KOPT-K1 (cell line): ENCODE data around the gene CDH23.

Experiments used
- H3K27ac ChIP-seq: fragments of 200-600 bp; sonication (generic); 2 replicates; pipeline ENCODE4 v1.5.1; 2016; ENCODE audit warnings: antibody characterized with exemption, mild to moderate bottlenecking, low read depth, low read length; ENCODE audit not compliant: poor library complexity, severe bottlenecking
- H3K36me3 ChIP-seq: fragments of 200-600 bp; sonication (generic); 2 replicates; pipeline ENCODE4 v1.5.1; 2017; ENCODE audit warnings: antibody characterized with exemption, mild to moderate bottlenecking, low read length, moderate library complexity; ENCODE audit not compliant: insufficient read depth
- H3K9me3 ChIP-seq: fragments of 200-600 bp; sonication (generic); 2 replicates; pipeline ENCODE4 v1.5.1; 2017; ENCODE audit warnings: antibody characterized with exemption, low read length, mild to moderate bottlenecking; ENCODE audit not compliant: insufficient read depth, poor library complexity, severe bottlenecking

The CDH23 gene

DNA sequence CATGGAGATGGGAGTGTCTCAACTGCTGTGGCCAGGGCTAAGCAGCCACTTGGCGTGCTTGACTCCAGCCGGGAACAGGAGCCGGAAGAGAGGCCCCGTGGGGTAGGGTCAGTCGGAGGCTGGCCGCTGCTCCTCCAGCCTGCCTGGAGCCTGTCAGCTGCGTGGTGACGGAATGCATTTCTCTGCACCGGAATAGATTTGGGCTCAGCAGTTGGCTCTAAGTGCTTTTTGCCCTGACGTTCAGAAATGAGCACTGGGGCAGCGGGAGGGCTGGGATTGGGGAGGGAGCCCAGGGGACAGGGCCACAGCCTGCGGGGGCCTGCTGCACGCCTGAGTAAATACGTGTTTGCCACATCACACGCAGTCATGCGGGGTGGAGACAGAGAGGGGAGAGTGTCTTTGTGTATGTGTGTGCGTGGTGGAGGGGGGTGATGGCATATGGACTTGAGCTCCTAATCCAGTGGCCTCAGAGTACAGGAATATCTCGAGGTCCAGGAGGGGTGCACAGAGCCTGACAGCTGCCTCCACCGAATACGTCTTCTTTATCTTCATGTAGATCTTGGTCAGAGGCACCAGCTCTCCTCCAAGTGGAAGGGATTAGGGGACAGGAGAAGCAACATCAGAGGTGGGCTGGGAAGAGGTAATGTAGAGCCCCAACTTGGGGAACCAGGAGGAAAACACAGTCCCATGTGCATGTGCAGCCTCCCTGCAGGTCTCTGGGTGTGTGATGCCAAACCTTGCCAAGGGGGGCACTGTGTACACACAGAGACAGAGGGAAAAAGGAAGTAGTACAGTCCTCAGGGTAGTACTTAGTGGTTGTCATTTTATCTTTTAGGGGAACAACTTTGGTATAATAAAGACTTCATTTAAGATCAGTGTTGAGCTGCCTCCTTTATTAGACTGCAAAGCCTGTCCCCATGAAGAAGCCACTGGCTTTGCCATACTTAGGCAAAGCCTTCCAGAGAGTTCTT is 151.4 kb downstream of the CDH23 start:
- Histone ChIP-seq H3K27ac (no peak overlapping the region), H3K9me3 (no peaks in the 10 kb centered on the region), H3K36me3 (no peaks in the 10 kb centered on the region)

DNA sequence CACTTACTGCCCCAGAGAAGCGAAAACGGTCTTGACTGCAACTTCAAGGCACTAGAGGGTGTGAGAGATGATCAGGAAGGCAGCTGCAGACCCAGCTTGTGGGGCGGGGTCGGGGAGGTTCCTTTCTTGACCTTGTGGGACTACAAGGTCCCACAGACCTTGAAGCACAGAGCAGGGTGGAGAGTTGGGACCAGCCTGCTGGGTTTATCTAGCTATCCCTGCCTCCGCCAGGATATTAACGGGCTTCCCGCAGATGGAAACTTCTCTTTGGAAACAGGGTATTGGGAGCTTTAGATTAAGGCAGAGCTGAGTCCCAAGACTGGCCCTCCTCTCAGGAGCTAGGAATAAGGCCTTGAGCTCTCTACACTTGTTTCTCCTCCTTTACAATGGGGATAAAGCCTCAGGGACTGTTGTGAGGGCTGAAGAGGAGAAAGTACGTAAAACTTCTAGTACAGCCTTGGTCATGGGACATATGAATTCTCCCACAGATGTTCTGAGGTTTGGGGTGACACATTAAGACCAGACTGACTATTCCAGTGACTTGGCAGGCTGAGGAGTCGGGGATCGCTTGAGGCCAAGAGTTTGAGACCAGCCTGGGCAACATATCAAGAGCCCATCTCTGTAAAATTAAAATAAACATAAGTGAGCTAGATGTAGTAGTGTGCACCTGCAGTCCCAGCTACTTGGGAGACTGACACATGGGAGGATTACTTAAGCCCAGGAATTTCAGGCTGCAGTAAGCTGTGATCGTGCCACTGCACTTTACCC is 153.2 kb downstream of the CDH23 start:
- Histone ChIP-seq H3K36me3 (no peaks in the 10 kb centered on the region), H3K27ac (no peak overlapping the region)

DNA sequence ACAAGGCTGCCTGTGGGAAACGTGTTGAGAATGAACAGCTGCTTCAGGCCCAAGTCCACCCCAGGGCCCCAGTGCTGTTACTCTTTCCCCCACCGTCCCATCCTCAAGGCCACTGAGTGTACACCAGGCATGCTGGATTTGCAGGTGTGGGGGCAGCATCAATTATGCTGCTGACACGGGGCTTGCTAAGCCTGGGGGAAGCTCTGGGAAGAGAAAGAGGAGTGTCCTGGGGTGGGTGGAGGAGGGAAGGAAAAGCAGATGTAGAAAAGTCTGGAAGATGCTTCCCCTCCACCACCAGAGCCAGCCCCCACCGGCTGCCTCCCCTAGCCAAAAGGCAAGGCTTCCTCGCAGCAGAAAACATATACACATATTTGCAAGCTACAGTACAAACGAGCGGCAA is 153.9 kb downstream of the CDH23 start:
- no peaks in the 10 kb centered on the region for H3K36me3 ChIP-seq
- no peak overlapping the region for H3K27ac ChIP-seq
- no peaks in the 10 kb centered on the region for H3K9me3 ChIP-seq

More for the DNA sequence above, 153.2 kb downstream of the CDH23 start:
- no peaks in the 10 kb centered on the region for H3K9me3 ChIP-seq

DNA sequence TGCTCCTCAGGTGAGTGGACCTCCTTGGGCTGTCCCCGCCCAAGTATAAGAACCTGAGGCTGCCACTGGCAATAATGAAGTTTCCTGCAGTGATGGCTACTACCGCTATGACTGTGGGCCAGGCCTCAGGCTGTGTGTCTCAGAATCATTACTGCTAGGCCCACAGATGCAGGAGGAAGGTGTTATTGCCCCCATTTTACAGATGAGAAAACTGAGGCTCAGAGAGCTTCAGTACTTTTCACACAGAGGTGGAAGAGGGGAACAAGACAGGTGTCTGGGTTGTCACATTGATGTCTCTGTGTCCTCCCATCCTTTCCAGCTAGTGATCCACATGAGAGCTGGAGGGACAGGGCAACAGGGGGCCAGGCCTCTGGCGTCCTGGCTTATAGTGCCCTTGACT is 155.2 kb downstream of the CDH23 start:
- H3K36me3 ChIP-seq: no peaks in the 10 kb centered on the region
- no peak overlapping the region for H3K27ac ChIP-seq
- H3K9me3 ChIP-seq: no peaks in the 10 kb centered on the region

DNA sequence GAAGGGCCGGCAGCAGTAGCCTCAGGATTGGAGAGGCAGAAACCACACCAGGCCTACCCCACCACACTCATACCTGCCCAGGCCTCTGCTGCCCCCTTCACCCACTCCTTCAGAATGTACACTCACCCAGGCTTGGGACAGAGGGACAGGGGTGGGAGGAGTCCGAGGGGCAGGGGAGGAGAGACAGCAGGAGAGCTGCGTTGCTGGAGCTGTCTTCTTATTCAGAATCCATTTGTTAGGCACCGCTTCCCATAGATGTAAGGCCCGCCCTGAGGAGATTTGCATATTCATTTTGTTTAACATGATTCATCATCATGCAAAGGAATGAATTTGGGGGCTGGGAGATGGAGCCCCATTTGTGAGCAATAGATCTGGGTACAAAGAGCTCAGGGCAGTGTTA is 156.7 kb downstream of the CDH23 start:
- Histone ChIP-seq H3K36me3 (no peaks in the 10 kb centered on the region), H3K27ac (no peak overlapping the region), H3K9me3 (no peaks in the 10 kb centered on the region)

DNA sequence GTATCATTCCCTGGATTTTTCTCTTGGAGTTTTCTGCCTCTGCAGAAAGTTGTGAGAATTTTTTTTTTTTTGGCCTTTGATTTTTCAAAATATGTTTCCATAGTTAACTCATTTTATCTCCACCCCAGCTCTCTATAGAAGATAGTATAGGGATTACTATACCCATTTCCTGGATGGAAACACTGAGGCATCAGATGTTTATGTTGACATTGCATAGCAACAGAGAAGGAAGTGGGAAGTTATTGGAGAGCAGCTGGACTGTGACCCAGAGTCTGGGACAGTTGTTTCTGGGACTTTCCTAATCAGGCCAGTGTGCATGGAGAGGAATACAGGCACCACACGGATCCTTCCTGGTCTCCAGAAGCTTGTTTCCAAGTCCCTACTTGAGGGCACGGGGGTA is 158.0 kb downstream of the CDH23 start:
- no peak overlapping the region for H3K27ac ChIP-seq
- H3K9me3 ChIP-seq: no peaks in the 10 kb centered on the region
- no peaks in the 10 kb centered on the region for H3K36me3 ChIP-seq

DNA sequence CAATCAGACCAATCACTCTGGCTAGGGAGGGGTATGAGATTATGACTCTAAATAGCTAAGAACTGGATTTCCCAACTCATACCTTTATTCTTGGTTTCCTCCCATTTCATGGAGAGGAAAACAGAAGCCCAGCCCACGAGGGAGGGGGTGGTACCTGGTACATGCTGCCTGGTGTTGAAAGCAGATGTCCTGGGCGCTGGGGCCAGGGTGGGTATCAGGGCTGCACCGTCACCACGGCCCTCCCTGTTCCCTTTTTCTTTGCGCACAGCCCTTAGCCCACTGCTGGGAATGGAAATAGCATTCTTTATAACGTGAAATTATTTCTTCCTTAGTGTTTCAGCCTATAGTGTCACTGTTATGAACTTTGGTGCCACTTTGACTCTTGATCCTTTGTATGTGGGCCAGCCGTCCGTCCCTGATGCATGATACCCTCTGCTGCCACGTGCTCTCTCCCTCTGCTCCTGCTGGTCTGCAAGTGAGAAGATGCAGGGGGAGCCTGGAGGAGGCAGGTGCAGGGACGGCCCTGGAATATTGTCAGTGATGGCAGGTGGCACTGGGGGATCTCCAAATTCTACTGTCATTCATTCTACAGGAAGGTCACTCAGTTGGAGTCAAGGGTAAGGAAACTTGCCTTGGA is 158.5 kb downstream of the CDH23 start:
- no peaks in the 10 kb centered on the region for H3K36me3 ChIP-seq
- H3K27ac ChIP-seq: no peak overlapping the region
- no peaks in the 10 kb centered on the region for H3K9me3 ChIP-seq

DNA sequence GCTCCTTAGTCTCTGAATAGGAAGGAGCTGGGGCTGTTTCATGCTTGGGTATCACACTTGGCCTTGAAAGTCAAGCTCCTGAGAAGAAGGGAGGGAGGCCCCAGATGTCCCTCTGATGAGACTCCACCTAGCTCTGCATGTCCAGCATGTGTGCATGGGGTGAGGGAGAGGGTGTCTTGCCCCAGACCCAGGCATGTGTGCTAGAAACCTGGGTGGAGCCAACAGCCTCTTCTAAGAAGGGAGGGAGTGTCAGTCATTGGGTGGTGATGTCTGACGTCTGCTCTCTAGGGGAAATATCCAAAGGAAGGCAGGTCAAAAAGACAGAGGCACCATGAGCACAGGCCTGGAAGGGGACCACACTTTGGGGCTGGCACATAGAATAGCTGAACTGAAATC is 159.0 kb downstream of the CDH23 start:
- Histone ChIP-seq H3K9me3 (no peaks in the 10 kb centered on the region), H3K36me3 (no peaks in the 10 kb centered on the region), H3K27ac (no peak overlapping the region)

DNA sequence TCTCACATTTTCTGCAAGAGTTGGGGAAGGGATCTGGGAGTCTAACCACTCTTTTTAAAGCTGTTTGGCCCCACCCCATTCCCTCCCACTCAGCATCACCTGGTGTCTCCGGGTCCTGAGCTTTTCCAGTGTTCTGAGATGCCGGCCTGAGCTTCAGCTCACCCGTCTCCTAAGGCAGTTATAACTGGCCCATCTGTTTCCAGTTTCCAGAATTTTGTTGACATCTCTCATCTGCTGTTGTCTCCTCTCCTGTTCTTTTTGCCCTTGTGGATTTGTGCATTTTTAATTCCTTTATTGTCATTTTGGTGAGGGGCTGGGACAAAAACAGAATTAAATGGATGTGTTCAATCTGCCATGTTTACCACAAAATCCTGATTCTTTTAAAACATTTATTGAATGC is 162.3 kb downstream of the CDH23 start:
- Histone ChIP-seq H3K27ac (no peak overlapping the region), H3K36me3 (no peaks in the 10 kb centered on the region), H3K9me3 (no peaks in the 10 kb centered on the region)

DNA sequence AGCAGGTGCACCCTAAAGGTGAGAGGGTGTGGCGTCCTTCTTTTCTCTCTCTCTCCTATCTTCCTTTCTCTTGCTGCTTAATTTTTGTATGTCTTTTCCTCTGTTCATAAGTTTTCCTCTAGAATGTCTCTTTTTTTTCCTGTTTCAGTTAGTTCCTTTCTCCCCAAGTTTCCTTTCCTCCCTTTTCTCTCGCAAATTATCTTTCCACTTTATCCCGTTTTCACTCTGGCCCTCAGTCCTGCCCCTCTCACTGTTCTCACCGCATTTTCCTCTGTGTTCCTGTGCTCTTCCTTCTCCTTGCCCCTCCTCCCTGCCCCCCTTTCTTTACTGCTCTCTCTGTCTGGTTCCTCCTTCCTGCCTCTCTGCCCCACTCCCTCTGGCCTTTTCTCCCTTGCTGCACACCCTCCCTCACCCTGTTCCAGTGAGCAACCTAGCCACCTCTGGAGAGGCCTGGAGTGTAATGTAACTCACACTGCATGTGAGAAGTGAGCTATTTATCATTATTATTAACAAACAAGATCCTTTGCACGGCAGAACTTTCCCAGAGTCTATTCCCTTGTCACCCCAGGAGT is 164.4 kb downstream of the CDH23 start:
- no peaks in the 10 kb centered on the region for H3K36me3 ChIP-seq
- no peak overlapping the region for H3K27ac ChIP-seq
- H3K9me3 ChIP-seq: no peaks in the 10 kb centered on the region

DNA sequence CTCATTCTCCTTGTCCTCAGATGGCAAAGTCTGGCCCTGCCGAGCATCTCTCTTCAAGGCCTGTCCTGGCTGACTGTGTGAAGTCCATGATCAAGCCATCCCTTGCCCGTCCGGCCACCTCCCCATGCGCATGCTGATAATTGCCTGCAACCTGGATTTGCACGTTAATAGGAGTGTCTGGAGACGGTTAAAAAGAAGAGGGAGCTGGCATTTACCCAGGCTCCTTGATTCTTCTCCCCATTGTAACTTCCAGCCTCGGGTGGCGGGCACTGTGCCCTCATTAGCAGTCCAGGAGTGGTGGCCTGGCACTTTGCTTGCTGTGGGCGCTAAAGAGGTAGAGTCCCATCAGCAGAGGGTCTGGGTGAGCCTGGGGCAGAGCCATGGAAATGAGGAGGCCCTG is 165.5 kb downstream of the CDH23 start:
- Histone ChIP-seq H3K36me3 (no peaks in the 10 kb centered on the region), H3K27ac (no peak overlapping the region), H3K9me3 (no peaks in the 10 kb centered on the region)

DNA sequence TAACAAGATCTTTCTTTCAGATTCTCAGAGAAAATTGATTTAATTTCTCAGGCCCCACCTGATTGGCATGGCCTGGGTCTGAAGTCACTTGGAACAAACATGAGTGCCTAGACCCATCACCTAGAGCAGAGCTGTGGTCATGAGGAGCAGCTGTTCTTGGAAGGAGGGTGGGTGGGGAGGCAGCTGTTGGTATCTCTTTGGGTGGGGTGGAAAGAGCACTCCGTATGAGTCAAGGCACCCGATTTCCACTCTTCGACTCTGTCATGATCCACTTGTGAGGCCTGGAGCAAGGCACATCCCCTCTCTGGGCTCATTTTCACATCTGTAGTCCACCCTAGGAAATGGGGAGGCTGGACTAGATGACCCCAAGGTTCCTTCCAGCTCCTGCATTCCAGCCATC is 166.2 kb downstream of the CDH23 start:
- Histone ChIP-seq H3K36me3 (no peaks in the 10 kb centered on the region), H3K9me3 (no peaks in the 10 kb centered on the region), H3K27ac (no peak overlapping the region)

DNA sequence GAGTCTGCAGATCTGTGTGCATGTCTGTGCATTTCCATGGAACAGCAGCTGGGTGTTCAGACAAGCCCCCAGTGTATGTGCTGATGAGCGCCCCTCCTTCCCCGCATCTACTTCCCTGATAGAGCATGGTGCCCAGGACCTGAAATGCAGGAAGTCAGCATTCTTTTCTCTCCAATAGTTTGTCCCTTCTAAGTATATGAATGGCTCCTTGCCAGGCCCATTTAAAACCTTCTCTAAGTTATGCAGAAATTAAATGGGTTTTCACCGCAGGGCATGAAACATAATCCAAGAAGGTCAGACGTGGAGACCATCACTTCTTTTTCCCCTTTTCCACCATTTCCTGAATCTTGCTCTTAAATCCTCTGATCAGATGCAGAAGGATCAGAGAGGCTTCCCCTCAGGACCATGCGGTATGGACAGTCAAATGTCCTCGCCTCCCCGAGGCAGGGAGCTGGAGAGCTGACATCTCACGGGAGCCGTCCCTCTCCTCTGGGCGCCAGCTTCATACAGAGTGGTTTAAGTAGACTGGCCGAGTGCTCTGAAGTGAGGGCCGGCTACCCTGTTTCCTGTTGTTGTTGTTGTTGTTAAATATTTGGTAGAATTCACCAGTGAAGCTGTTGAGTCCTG is 167.6 kb downstream of the CDH23 start:
- no peak overlapping the region for H3K27ac ChIP-seq
- H3K9me3 ChIP-seq: no peaks in the 10 kb centered on the region
- no peaks in the 10 kb centered on the region for H3K36me3 ChIP-seq

DNA sequence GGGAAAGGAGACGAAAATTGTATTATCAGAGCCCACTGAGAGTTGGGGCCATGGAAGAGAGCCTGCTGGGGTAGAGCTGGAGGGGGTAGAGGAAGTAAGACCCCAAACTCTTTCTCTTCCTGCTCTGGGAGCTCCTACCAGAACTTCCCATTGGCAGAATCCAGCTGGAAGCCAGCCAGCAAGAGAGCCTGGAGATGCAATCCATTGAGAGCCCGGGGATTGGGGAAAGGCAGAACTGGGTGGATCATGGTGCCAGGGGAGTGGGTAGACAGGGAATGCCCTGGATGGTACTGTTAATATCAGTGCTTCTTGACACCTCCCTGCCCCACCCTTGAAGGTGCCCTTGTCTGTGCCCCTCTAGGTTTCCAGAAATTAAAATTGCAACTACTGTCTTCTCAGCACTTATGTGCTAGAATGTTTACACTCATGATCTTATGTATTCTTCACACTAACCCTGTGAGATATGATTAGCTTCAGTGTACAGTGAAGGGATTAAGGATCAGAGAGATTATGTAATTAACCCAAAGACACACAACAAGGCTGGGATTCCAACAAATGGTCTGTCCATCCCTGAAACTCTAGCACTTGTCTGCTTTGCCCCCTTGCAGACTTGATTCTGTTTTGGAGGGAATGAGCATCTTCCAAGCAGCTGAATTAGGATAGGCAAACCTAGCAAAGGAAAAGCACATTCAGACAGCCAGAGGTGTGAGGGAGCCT is 168.7 kb downstream of the CDH23 start:
- Histone ChIP-seq H3K36me3 (no peaks in the 10 kb centered on the region), H3K27ac (no peak overlapping the region), H3K9me3 (no peaks in the 10 kb centered on the region)
